NCI-H2227 treated with DMSO at 0.1 percent for 48 hours (cell line): ENCODE results near the gene P2RX7.

Experiments
- DNase-seq: peaks from one replicate; lab custom pipeline; 2025; lab: John Stamatoyannopoulos, UW

P2RX7 gene

DNA sequence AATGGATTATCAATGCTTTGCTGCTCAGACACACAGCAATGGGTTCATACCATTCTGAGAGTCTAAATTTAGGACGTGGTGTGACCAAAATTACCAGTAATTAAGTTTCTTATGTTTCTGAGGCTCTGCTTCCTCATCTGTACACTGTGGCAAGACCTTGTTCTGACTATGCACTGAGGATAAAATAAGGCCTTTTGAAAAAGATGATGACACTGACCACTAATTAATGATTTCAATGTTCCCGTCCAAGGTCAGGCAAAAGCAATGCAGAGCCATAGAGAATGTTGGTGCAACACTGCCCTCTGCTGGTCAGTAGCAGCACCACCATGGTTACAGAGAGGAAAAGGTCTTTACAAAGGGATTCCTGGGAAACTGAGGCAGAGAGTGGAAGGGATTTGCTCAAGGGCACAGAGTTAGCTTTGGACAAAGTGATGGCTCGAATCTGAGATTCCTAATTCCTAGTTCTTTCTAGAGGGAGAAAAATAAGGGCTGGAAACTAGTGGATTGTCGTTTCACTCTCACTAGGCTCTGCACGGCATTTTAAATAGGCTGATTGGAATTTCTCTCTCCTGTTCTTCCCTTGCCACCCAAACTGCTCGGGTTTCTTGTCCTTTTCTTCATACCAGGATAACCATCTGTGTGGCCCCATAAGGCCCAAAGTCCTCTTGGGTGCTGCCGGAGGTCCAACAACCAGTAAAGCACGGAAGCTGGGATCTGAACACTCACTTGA, 22.3 kb upstream of the P2RX7 start:
- peak; percentile 32 for DNase-seq

DNA sequence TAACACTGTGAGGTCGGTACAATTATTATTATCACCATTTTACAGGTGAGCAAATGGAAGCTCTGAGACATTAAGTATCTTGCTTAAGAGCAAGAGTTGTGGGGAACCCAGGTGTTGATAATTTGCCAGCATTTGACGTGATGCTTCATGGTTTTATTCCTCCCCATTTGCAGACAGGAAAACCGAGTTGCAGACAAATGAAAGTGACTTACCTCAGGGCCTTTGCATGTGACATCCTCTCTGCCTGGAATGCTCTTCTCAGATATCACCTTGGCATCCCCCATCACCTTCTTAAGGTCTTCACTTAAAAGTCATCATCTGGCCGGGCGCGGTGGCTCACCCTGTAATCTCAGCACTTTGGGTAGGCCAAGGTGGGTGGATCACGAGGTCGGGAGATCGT, 21.0 kb upstream of the P2RX7 start:
- DNase-seq = no peak

DNA sequence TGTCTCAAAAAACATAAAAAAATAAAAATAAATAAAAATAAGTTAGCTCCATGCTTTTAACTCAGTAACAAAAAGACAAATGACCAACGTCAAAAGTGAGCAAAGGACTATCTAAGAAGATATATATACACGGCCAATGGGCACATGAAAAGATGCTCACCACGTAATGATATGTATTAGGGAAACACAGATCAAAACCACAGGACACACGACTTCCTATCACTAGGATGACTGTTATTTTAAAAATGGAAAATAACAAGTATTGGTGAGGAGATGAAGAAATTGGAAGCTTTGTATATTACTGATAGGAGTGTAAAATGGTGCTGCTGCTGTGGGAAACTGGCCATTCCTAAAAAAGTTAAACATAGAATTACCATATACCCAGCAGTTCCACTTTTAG, 20.2 kb upstream of the P2RX7 start:
- no peak for DNase-seq

DNA sequence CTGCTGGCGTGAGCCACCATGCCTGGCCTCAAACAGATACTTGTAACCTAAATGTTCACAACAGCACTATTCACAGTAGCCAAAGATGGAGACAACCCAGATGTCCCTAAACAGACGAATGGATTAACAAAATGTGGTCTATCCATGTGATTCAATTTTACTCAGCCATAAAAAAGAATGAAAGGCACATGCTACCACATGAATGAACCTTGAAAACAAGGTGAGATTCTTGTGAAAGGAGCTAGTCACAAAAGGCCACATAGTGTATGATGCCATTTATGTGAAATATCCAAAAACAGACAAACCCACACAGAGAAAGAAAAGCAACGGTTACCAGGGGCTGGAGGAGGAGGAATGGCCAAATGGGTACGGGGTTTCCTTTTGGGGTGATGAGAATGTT, 19.6 kb upstream of the P2RX7 start:
- no peak for DNase-seq

DNA sequence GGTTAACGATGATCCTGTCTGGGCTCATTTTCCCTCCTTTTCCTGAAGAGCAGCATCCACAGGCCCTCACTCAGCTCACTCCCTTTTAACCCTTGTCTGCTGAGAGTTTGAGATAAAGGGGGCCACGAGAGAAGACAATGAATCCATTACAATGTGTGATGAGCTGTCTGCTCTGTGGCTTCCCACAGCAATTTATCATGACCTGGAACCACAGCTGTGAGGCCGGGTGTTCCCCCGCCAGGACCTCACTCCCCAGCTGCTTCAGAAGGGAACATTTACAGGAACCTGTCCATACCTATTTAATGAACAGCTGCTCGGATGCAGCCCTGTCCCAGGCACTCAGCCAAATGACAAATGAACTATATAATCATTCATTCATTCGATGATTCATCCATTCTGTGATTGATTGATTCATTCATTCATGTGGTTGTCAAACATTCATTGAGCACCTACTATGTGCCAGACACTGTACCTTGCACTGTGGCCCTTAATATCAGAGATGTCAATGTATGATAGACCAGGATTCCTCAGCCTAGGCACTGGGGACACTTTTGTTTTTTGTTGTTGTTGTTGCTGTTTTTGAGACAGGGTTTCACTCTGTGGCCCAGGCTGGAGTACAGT, 18.5 kb upstream of the P2RX7 start:
- no peak for DNase-seq

DNA sequence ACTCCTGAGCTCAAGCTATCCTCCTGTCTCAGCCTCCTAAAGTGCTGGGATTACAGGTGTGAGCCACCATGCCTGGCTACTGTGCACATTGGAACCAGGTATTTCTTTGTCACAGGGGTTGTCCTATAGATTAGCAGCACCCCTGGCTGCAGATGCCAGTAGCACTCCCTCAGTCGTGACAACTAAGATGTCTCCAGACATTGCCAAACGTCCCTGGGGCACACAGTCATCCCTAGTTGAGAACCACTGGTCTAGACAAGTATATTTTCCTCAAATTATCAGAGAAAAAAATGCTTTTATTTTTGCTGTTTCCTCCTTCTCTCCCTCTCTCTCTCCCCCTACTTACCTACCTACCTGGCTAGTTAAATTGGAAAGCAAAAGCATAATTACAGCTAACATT, 17.9 kb upstream of the P2RX7 start:
- no peak for DNase-seq

DNA sequence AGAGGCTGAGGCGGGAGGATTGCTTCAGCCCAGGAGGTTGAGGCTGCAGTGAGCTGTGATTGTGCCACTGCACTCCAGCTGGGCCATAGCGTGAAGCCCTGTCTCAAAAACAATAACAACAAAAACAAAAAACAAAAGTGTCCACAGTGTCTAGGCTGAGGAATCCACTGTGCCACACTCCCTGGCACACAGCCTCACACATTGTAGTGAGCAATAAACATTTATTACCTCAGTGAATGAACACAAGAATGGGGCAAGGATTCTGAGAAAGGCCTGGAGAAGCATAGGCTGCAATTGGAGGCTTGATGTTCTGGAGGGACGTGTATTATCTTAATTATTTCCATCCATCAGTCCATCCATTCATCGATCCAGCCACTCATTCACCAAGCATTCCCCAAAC, 17.1 kb upstream of the P2RX7 start:
- no peak for DNase-seq

DNA sequence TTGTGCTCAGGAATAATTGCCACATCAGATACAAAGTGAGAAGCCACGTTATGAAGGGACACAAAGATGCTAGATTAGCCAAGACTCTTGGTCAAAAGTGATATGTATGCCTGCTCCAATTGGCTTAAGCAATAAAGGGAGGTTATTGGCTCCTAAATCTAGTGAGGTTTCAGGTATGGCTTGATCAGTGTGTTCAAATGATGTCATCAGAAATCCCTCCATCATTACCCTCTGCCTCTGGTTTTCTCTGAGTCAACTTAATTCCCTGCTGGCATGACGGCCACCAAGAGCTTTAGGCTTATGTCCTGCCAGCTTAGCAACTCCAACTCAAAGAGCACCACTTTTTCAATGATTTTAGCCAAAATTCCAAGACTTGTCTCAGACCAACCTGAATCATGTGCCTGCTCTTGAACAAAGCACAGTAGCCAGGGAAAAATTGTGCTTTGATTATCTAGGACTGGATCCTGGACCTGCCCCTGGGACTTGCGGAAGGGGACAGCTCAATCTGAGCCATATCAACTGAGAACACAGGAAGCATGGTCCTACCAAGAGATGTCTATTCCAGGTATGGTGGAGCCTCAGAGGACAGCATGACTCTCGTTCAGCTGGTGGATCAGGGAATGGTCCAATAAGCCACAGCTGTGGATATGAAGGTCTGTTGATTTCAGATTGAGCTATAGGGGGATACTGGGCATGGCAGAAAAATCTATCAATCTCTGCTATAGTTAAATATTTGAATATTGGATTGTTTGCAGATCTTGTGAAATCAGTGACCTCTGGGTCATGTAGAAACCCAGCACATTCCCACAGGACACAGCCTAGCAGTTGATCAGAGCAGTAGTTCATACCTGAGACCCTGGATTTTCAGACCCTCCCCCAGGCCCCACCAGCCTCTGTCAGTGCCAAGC, 16.1 kb upstream of the P2RX7 start:
- no peak for DNase-seq

DNA sequence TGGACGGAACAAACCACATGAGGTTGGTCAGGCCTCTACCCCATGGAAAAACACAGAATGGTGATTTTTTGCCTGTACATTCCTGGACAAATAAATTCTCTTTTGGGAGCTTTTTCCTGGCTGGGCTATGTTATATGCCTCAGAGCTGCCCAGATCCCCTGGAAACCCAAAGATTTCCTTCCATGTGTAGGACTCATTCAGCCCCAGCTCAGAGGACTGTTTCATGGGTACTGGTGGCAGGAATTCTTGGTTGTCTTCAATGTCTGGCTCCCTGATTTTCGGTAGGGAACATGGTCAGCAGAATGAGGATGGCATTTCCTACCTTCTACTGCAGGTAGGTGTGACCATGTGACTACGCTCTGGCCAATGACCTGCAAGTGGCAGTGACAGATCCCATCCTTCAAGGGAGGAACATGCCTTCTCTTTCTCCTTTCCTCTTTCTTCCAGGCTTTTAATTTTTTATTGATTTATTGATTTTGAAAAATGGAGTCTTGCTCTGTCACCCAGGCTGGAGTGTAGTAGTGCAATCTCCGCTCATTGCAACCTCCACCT, 15.4 kb upstream of the P2RX7 start:
- no peak for DNase-seq

DNA sequence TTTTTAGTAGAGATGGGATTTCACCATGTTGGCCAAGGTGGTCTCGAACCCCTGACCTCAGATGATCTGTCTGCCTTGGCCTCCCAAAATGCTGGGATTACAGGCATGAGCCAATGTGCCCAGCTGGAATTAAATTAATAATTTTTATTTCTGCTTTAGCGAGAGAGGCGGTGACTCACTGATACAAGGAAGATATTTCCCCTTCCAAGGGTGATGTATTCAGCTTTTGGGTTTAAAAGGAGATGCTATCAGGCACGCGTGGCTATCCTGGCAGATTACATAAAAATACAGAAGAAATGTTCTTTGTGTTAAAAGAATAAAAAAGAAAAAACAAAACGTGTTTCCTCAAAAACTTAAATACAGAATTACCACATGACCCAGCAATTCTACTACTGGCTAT, 12.4 kb upstream of the P2RX7 start:
- DNase-seq = no peak

DNA sequence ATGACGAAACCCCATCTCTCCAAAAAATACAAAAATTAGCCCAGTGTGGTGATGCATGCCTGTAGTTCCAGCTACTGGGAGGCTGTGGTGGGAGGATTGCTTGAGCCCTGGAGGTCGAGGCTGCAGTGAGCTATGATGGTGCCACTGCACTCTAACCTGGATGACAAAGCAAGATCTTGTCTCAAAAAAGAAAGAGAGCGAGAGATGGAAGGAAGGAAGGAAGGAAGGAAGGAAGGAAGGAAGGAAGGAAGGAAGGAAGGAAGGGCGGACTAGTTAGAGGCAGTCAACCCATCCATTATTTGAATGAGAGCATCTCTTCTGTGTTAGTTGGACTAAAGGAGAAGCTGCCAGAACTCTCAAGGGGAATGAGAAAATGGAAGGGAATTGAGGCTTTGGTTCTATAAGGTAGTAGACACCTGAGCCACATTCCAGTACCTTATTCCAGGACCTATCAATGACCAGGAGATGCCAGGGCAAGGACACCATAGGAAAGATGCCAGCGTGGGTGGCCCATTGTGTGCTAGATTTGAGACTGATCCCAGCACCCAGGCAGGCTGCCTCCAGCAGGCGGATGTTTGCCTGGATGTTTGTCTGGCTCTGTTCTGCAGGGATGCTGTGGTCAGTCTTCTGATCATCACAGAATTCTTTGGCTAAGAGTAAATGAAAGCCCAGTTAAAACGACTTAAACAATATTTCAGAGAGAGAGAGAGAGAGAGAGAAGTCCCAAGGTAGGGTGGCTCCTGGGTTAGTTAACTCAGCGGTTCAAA, 11.5 kb upstream of the P2RX7 start:
- no peak for DNase-seq

DNA sequence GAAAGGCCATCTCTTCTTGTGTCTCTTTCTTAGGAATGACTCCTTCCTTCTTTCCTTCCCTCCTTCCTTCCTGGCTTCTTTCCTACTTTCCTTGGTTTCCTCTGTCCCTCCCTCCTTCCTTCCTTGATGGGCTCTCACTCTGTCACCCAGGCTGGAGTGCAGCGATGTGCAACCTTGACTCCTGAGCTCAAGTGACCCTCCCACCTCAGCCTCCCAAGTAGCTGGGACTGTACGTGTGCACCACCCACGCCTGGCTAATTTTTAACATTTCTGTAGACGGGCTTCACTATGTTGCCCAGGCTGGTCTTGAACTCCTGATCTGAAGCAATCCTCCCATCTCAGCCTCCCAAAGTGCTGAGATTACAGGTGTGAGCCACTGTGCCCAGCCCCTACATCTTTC, 10.9 kb upstream of the P2RX7 start:
- DNase-seq = no peak

DNA sequence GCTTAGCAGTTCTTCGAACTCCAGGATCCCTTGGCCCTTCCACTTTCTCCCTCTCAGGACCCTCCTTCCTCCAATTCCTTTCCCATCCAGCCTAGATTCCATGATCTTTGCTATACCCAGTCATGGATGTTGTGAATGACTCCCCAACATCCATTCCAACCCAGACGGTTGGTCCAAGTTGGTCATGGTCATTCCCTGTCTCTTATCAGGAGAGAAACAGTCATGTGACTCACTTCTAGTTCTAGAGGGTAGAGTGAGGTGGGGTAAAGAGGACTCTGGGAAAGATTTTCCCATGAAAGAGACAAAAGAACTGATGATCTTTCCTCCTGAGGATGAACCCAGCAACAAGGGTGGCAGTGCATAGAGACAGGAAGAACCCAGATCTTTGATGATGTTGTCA, 9.2 kb upstream of the P2RX7 start:
- no peak for DNase-seq

DNA sequence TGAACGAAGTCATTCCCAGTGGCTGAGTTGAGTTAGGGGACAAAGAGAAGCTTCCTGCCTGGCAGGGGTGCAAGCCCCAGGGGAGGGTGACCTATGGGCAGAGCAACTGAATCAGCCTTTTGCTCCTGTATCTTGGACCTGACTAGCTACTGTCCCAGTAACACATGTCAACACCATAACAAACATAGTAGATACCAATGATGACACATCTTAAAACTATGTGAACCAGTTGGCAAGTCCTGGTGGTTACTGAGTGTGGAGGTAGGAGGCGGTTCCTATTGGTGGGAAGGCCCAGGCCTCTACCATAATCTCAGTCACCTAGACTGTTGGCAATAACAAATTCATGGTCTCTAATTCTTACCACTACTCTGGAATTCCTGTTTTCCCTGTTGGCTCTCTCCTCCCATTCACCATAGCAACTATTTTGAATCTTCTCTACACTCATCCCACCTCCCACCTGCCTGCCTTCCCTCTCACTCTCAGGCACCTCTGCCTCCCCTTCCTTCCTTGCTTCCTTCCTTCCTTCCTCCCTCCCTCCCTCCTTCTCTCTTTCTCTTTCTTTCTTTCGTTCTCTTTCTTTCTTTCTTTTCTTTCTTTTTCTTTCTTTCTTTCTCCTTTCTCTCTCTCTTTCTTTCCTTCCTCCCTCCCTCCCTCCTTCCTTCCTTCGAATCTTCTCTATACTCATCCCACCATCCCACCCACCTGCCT, 8.1 kb upstream of the P2RX7 start:
- no peak for DNase-seq

DNA sequence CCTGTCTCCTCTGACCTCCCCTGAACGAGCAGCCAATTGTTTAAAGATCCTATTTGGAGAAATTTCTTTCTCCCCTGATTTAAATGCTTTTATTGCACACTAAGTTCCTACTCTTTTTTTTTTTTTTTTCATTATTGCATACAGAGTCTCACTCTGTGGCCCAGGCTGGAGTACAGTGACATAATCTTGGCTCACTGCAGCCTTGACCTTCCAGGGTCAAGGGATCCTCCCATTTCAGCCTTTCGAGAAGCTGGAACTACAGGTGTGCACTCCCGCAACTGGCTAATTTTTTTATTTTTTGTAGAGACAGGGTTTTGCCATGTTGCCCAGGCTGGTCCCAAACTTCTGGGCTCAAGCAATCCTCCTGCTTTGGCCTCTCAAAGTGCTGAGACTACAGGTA, 5.2 kb upstream of the P2RX7 start:
- no peak for DNase-seq

DNA sequence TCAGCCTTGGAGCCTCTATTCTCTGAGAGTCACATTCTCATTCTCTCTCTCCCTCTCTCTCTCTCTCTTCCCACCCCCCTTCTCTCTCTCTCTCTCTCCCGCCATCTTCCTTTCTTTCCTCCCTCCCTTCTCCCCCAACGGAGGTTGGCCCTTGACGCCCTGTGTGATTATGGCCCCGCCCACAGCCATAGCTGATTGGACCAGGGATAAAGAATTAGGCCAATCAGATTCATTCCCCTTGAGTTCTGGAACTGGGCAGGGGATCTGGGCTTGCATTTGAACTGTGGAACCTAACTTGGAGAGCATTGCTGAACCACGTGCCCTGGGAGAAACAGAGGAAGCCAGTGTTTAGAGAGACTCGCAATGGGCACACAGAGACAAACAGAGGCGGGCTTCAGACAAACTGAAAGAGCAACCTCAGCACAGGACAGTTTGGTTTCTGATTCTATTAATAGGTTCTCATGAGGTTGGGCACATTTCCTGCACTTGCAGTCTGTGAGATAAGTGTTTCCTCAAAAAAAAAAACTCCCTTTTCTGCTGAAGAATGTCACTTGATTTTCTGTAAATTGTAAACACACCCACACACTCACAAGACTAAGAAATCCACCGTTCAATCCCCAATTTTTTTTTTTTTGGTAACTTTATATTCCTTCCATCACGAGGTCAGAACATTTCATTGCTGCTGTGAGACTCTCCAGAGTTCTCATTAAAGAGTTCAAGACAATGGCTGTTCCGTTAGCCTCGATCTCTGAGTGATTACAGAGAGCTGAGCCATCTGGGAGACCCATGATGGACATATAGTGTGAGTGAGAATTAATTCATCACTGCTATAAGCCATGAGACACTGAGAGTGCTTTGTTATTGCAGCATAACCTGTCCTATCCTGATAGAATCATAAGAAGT, 3.5 kb upstream of the P2RX7 start:
- no peak for DNase-seq

DNA sequence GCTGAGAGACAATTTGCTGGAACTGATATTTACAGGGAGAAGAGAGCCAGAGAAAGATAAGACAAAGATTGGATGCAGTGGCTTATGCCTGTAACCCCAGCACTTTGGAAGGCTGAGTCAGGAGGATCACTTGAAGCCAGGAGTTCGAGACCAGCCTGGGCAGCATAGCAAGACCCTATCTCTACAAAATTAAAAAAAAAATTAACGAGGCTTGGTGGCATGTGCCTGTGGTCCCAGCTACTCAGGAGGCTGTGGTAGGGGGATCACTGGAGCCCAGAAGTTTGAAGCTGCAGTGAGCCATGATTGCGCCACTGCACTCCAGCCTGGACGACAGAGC, 2.9 kb upstream of the P2RX7 start:
- DNase-seq = no peak

DNA sequence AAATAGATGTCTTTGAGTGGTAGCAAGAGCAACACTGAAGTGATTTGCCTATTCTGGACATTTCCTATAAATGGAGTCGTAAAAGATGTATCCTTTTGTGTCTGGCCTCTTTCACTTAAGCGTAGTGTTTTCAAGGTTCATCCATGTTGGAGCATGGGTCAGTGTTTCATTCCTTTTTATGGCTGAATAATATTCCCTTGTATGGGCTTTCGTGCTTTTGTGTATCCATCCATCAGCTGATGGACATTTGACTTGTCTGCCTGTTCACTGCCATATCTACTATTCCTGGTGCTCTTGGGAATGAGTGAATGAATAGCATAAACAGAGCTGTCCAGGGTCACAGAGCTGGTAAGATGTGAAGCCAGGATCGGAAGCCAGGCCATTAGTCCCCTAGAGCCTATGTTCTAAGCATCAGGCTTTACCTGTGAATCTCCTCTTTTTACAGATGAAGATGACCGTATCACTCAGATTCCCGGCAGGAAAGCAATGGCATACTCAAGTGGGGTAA, 1.8 kb upstream of the P2RX7 start:
- no peak for DNase-seq

DNA sequence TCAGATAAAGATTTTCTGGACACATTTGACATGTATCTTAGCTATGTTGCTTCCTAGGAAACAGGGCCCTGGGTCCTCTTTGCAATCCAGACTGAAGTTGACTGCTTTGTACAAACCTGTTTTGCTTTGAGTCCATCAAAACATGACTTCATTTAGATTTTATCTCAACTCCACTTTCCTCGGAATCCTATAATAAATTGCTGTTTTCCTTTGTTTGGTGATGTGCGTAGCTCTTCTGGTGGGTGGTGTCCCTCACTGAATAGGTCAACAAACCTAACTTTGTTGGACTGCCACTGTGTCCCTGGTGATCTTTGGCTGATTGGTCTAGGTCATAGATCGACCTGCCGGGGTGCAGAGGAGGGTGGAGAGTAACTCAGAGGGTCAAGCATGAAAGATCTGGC, 735 bp upstream of the P2RX7 start:
- DNase-seq = no peak

DNA sequence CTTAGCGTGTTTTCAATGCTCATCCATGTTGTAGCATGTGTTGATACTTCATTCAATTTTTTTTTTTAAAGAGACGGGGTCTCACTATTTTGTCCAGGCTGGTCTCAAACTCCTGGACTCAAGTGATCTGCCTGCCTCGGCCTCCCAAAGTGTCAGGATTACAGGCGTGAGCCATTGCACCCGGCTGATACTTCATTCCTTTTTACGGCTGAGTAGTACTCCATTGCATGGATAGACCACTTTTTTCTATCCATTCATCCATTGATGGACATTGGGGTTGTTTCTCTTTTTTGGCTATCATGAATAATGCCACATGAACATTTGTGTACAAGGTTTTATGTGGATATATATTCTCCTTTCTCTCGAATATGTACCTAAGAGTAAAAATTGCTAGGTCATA, 1.2 kb downstream of the P2RX7 start:
- no peak for DNase-seq
